Right lobe of liver (tissue), 6 donors: Measurements from ENCODE around the gene BRD3. TPM values are rescaled to one million over a fixed set of nuclear protein-coding genes. Genes with fewer than 3 reads are reported as not detected.
"Not testable (repeated sequence)": the region's sequence is repeated elsewhere in the genome, so short reads cannot be mapped to it uniquely, and the experiment has no call there.

Source experiments
- ATAC-seq, 4 donors: fragments of 200-7000 bp; cut with Tn5 transposase; one replicate each; pipeline ENCODE4 v1.9.1; 2020; ENCODE audit warnings: mild to moderate bottlenecking in 4 of 4, moderate library complexity in 4 of 4
- DNase-seq, 3 donors: peaks; one replicate each; pipeline ENCODE4 v3.0.0-alpha.2; 2020
- H3K27ac ChIP-seq, 3 donors: fragments of 200-600 bp; one replicate each; pipeline ENCODE4 v1.8.0; 2022
- H3K27me3 ChIP-seq, 2 donors: fragments of 200-600 bp; one replicate each; pipeline ENCODE4 v1.8.0; 2022
- H3K36me3 ChIP-seq, 4 donors: fragments of 200-600 bp; sonication (generic) in 1 of 4; one replicate each; pipeline versions ENCODE4 v1.5.1 to v1.8.0; 2017 to 2022; ENCODE audit warnings: control low read depth in 1 of 4
- H3K4me1 ChIP-seq, 4 donors: fragments of 200-600 bp; sonication (generic) in 1 of 4; one replicate each; pipeline versions ENCODE4 v1.5.1 to v1.8.0; 2017 to 2022; ENCODE audit warnings: control low read depth in 1 of 4
- H3K4me3 ChIP-seq, 3 donors: fragments of 200-600 bp; one replicate each; pipeline ENCODE4 v1.8.0; 2022
- H3K9me3 ChIP-seq, 4 donors: fragments of 200-600 bp; sonication (generic) in 1 of 4; one replicate each; pipeline versions ENCODE4 v1.5.1 to v1.8.0; 2017 to 2022; ENCODE audit warnings: control low read depth in 1 of 4
- POLR2A ChIP-seq: fragments of 450-650 bp; IDR thresholded peaks from one replicate; pipeline ENCODE4 v1.6.1; 2017; ENCODE audit warnings: antibody characterized with exemption, mild to moderate bottlenecking
- WGBS: methylation state at CpG from one replicate; pipeline ENCODE4 v1.1.6; 2018; ENCODE audit warnings: low coverage, low lambda C conversion rate; ENCODE audit not compliant: insufficient coverage; ENCODE audit errors: missing lambda C conversion rate; 5-methylcytosine and 5-hydroxymethylcytosine counted together
- intact Hi-C, 2 donors: fragments of 100-400 bp; cut with DNase I; formaldehyde crosslinking; loops; one replicate each; pipeline versions ENCODE4 v1.11.2 to v1.14.1; 2022
- total RNA-seq, 6 experiments: library from RNA; depleted of rRNA in 2 of 6; stranded (reverse); fragments of >200 nt in 2 of 6; fragmentation: NEBNext Ultra II Directional in 3 of 6; extraction: Animal tissue kit (Norgen Biotek cat#: 25700) in 3 of 6; gene quantifications; one replicate each; pipeline versions ENCODE4 v1.1.0 to v1.2.4, GENCODE V29; 2016 to 2023
- TF ChIP-seq, protein P1 (sequence below), 4 donors: fragments of 200-600 bp in 3 of 4; fragments of 450-650 bp in 1 of 4; IDR thresholded peaks; one replicate each; pipeline versions ENCODE4 v1.5.1 to v1.8.0; 2016 to 2022; ENCODE audit warnings: antibody characterized with exemption in 4 of 4, mild to moderate bottlenecking in 2 of 4
- donor health status: DM: no; HTN: yes; CAD: no.
- donor health status: DM: no; HTN: no; CAD: no.
- donor health status: DM: no; HTN: no; CAD: no.
- donor health status: DM: no; HTN: yes; CAD: no.
- donor health status: DM: no; HTN: yes; CAD: no.

BRD3 gene
- total RNA-seq, 6 experiments from 2014 or later: 10.7 to 25.4 (median 21.1) TPM

DNA sequence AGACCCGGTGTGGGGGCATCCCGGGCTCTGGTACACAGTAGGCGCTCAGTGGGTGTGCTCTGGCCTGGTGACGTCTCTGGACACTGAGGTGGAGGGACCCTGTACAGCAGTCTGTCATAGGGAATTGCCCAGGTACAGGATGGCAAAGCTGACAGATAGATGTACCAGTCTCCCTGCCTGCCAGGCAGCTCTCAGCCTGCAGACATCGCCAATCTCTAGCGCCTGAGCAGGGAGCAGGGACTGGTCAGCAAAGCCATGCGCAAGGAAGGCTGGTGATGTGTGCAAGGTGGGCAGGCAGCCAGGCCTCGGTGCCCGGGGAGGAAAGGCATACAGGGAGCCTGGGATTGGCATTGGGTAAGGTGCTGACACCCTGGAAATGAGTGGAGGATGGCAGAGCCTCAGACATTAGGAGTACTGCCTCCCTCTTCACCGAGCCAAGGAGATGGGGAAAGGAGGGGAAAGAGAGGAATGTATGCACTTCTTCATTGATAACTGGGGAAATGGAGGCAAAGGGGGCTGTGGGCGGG is 33.9 kb upstream of the BRD3 start:
- TF ChIP-seq, protein P1, sequence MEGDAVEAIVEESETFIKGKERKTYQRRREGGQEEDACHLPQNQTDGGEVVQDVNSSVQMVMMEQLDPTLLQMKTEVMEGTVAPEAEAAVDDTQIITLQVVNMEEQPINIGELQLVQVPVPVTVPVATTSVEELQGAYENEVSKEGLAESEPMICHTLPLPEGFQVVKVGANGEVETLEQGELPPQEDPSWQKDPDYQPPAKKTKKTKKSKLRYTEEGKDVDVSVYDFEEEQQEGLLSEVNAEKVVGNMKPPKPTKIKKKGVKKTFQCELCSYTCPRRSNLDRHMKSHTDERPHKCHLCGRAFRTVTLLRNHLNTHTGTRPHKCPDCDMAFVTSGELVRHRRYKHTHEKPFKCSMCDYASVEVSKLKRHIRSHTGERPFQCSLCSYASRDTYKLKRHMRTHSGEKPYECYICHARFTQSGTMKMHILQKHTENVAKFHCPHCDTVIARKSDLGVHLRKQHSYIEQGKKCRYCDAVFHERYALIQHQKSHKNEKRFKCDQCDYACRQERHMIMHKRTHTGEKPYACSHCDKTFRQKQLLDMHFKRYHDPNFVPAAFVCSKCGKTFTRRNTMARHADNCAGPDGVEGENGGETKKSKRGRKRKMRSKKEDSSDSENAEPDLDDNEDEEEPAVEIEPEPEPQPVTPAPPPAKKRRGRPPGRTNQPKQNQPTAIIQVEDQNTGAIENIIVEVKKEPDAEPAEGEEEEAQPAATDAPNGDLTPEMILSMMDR (IDR thresholded peaks at IDR 0.05): no peak
- TF ChIP-seq POLR2A: no peak
- no peak overlapping the region for H3K4me3 ChIP-seq
- no peaks in the 10 kb centered on the region for H3K27me3 ChIP-seq
- DNase-seq (no peak), ATAC-seq (peak in 2 of 4 donors; percentile 26 to 36)
- WGBS: 42% methylated on average over 5 of the region's 11 CpGs
- H3K27ac ChIP-seq: no peak overlapping the region
- intact Hi-C loops: loop anchor here in 1 of 2 donors (10.0 kb wide), 1 partner anchor 307 kb away; no protein-coding TSS in a partner anchor
- no peaks in the 10 kb centered on the region for H3K4me1 ChIP-seq
- no peaks in the 10 kb centered on the region for H3K36me3 ChIP-seq
- H3K9me3 ChIP-seq: no peaks in the 10 kb centered on the region

DNA sequence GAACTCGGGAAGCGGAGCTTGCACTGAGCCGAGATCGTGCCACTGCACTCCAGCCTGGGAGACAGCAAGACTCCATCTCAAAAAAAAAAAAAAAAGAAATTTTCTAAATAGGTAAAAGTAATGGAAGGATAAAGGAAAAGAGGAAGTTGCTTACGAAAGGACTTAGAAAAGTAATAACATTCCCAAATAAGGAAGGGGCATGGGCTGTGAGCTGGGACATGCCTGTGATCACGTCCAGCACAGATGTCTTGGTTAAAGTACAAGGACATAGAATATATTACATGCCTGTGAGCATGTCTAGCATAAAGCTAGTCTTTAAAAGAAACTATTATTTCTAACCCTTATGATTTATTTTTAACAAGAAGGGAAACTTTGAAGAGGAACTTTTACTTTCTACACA is 33.3 kb upstream of the BRD3 start:
- DNase-seq, H3K36me3 ChIP-seq, H3K27ac ChIP-seq, H3K9me3 ChIP-seq, ATAC-seq, H3K4me1 ChIP-seq, H3K4me3 ChIP-seq, H3K27me3 ChIP-seq: not testable (repeated sequence)
- intact Hi-C loops: loop anchor here in 1 of 2 donors (10.0 kb wide), 1 partner anchor 306 kb away; no protein-coding TSS in a partner anchor
- WGBS: 33% methylated on average over 2 of the region's 6 CpGs

DNA sequence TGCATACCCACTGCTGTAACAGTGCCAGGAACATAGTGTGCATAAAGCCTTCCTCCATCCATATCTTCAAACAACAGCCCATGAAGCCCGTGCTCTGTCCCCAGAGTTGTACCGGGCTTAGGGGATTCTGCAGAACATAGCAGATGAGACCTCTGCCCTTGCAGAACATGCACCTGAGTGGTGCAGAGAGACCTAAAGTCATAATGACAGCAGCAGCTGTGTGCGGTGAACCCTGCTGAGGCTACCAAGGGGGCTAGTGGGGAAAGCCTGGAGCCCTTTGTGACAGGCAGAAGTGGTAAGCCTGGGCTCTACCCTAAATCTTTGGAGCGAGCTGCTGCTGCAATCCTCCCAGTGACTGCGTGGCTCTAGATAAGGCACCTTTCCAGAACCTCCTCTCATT is 32.2 kb upstream of the BRD3 start:
- H3K9me3 ChIP-seq: no peaks in the 10 kb centered on the region
- no peaks in the 10 kb centered on the region for H3K27me3 ChIP-seq
- H3K36me3 ChIP-seq: no peaks in the 10 kb centered on the region
- 92% methylated on average over 2 of the region's 5 CpGs for WGBS
- ATAC-seq (no peak), DNase-seq (no peak)
- no peak overlapping the region for H3K4me3 ChIP-seq
- TF ChIP-seq, protein P1 (IDR thresholded peaks at IDR 0.05): no peak
- no peak for TF ChIP-seq POLR2A
- H3K4me1 ChIP-seq: no peaks in the 10 kb centered on the region
- H3K27ac ChIP-seq: no peak overlapping the region
- intact Hi-C loops: loop anchor here in 1 of 2 donors (10.0 kb wide), 1 partner anchor 305 kb away; no protein-coding TSS in a partner anchor

DNA sequence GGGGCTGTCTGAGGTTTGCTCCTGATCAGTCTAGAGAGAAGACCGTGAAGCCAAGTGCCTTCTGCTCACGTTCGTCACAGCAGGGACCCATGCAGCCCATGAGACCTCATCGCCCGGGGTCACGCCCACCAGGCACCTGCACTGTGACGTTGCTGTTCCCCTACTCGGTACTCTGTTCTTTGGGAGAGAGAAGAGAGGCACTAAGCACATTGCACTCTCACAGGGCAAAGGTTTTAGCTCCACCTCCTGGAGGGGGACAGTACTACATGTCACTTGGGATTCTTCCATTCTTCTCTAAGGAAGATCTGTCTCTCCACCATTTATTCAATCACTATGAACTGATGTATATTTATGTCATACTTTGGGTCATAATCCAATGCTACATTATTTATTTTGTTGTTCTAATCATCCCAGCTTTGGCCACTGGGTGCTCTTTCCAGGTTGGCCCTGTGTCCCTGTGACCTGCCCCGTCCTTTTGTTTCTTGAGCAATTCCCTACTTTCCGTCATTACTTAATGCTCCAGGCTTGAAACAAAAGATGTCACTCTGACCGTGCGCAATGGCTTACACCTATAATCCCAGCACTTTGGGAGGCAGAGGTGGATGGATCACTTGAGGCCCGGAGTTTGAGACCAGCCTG is 31.4 kb upstream of the BRD3 start:
- Histone ChIP-seq H3K36me3 (no peaks in the 10 kb centered on the region), H3K27me3 (no peaks in the 10 kb centered on the region), H3K9me3 (no peaks in the 10 kb centered on the region), H3K4me3 (no peak overlapping the region), H3K27ac (no peak overlapping the region), H3K4me1 (no peaks in the 10 kb centered on the region)
- WGBS: 33% methylated on average over 4 of the region's 13 CpGs
- DNase-seq (peak in 1 of 3 donors; percentile 65), ATAC-seq (peak; percentile 93 to 97 (median 96))
- intact Hi-C loops: no loop called here
- TF ChIP-seq, protein P1 (IDR thresholded peaks at IDR 0.05): peak; percentile 81 to 89 (median 86)
- no peak for TF ChIP-seq POLR2A

DNA sequence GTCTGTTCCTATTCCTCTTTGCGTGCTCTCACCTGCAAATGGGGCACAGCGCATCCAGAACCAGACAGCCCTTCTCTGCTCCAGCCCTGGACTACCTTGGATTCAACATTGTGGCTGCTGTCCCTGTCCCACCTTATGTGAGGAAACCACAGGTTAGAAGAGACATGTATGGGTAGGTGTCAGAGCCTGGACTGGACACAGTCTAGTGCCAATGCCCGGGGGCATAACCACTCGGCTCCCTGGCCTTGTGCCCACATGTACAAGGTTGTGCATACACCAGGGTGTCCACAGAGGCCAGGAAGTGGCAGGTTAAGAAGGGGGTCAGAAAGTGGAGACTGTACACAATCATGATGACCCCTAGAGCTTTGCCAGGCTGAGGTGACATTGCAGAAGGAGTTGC is 22.1 kb upstream of the BRD3 start:
- no peaks in the 10 kb centered on the region for H3K27me3 ChIP-seq
- TF ChIP-seq POLR2A: no peak
- TF ChIP-seq, protein P1 (IDR thresholded peaks at IDR 0.05): no peak
- no peak overlapping the region for H3K4me3 ChIP-seq
- no peak overlapping the region for H3K27ac ChIP-seq
- WGBS: no CpG with 5 or more reads among the region's 4 CpGs
- ATAC-seq (no peak), DNase-seq (no peak)
- intact Hi-C loops: no loop called here
- no peaks in the 10 kb centered on the region for H3K36me3 ChIP-seq
- H3K4me1 ChIP-seq: no peaks in the 10 kb centered on the region
- no peaks in the 10 kb centered on the region for H3K9me3 ChIP-seq
